Spleen (tissue), 11 donors: Measurements from ENCODE around the gene ZNF678. TPM values are rescaled to one million over a fixed set of nuclear protein-coding genes. Genes with fewer than 3 reads are reported as not detected.

Source experiments
- DNase-seq: peaks from one replicate; pipeline ENCODE4 v3.0.0-alpha.2; 2020
- H3K27ac ChIP-seq, 8 donors: fragments of 200-600 bp; sonication (generic) in 7 of 8; 1 replicate in 4 of 8; 2 replicates in 4 of 8; pipeline versions ENCODE4 v1.5.0 to v1.8.0; 2016 to 2021; ENCODE audit warnings: inconsistent platforms in 4 of 8, mild to moderate bottlenecking in 4 of 8, moderate library complexity in 1 of 8
- H3K27me3 ChIP-seq, 7 donors: fragments of 200-600 bp; sonication (generic) in 6 of 7; replicated peaks in 1 of 7; 1 replicate in 4 of 7; 2 replicates in 3 of 7; pipeline versions ENCODE4 v1.5.0 to v1.8.0; 2016 to 2021; ENCODE audit warnings: inconsistent platforms in 3 of 7, mild to moderate bottlenecking in 1 of 7
- H3K36me3 ChIP-seq, 6 donors: fragments of 200-600 bp; sonication (generic) in 5 of 6; 1 replicate in 4 of 6; 2 replicates in 2 of 6; pipeline versions ENCODE4 v1.5.0 to v1.8.0; 2016 to 2021; ENCODE audit warnings: inconsistent platforms in 2 of 6
- H3K4me1 ChIP-seq, 6 donors: fragments of 200-600 bp; sonication (generic) in 5 of 6; 1 replicate in 3 of 6; 2 replicates in 3 of 6; pipeline versions ENCODE4 v1.5.0 to v1.8.0; 2016 to 2021; ENCODE audit warnings: inconsistent platforms in 3 of 6
- H3K4me3 ChIP-seq, 8 donors: fragments of 200-600 bp; sonication (generic) in 7 of 8; 1 replicate in 4 of 8; 2 replicates in 4 of 8; pipeline versions ENCODE4 v1.5.0 to v1.8.0; 2016 to 2021; ENCODE audit warnings: inconsistent platforms in 4 of 8, mild to moderate bottlenecking in 4 of 8, moderate library complexity in 2 of 8
- H3K9me3 ChIP-seq, 8 donors: fragments of 200-600 bp; sonication (generic) in 7 of 8; 1 replicate in 4 of 8; 2 replicates in 4 of 8; pipeline versions ENCODE4 v1.5.0 to v1.8.0; 2016 to 2021; ENCODE audit warnings: inconsistent platforms in 4 of 8
- POLR2A ChIP-seq, 3 donors: fragments of 450-650 bp; IDR thresholded peaks; one replicate each; pipeline ENCODE4 v1.5.1; 2017; ENCODE audit warnings: antibody characterized with exemption in 3 of 3, mild to moderate bottlenecking in 1 of 3
- POLR2AphosphoS5 ChIP-seq, 3 donors: sonication (generic); formaldehyde crosslinking; IDR thresholded peaks; one replicate each; pipeline ENCODE4 v1.5.1; 2017; ENCODE audit warnings: antibody characterized with exemption in 3 of 3
- WGBS, 5 donors: extraction: QIAGEN DNeasy Blood & Tissue Kit in 3 of 5; methylation state at CpG; one replicate each; pipeline versions ENCODE4 v1.1.5 to v1.1.7; 2013 to 2018; 5-methylcytosine and 5-hydroxymethylcytosine counted together
- intact Hi-C: fragments of 100-400 bp; cut with DNase I; formaldehyde crosslinking; loops from one replicate; pipeline ENCODE4 v1.15.0; 2023; ENCODE audit warnings: low total_unique reads
- polyA plus RNA-seq, 3 donors: library from polyadenylated mRNA; stranded (reverse); fragments of 200-250 nt; gene quantifications; one replicate each; pipeline ENCODE4 v1.2.1, GENCODE V29; 2013
- total RNA-seq, 7 donors: library from RNA; depleted of rRNA in 3 of 7; stranded (reverse); fragments of >200 nt in 3 of 7; fragmentation: NEBNext Ultra II Directional in 4 of 7; extraction: Animal tissue kit (Norgen Biotek cat#: 25700) in 4 of 7; gene quantifications; one replicate each; pipeline versions ENCODE4 v1.1.0 to v1.2.1, GENCODE V29; 2016 to 2021
- TF ChIP-seq, protein P1 (sequence below), 11 experiments: fragments of 200-600 bp in 7 of 11; fragments of 450-650 bp in 4 of 11; sonication (generic) in 4 of 11; IDR thresholded peaks in 8 of 11; conservative IDR thresholded peaks in 3 of 11; 1 replicate in 7 of 11; 2 replicates in 4 of 11; pipeline versions ENCODE4 v1.4.0 to v1.8.0; 2016 to 2021; ENCODE audit warnings: antibody characterized with exemption in 11 of 11, inconsistent platforms in 4 of 11, mild to moderate bottlenecking in 1 of 11
- donor health status: healthy with polysubstance abuse.
- donor health status: DM: no; HTN: no; CAD: no; lungs with moderate emphysema.
- donor health status: DM: no; HTN: no; CAD: no.
- donor health status: Bipolar disorder and iron deficiency.
- donor health status: healthy.
- donor health status: DM: no; HTN: no; CAD: no.
- donor health status: DM: yes; HTN: yes; CAD: no.

Gene ZNF678
- total and polyA plus RNA-seq, 10 donors = 1.5 to 24.5 (median 11.9) TPM

GRCh38 chr1:227544067-227545050 is 19.0 kb upstream of the ZNF678 start:
- peaks cover 0 to 8% (median 0%) of the 10 kb centered on the region in 7 donors for H3K27me3 ChIP-seq
- peaks cover 0 to 21% (median 16%) of the 10 kb centered on the region in 6 donors for H3K4me1 ChIP-seq
- no peaks in the 10 kb centered on the region for H3K36me3 ChIP-seq
- intact Hi-C loops = loop anchor here (10.0 kb wide), 1 partner anchor 60 kb away; no protein-coding TSS in a partner anchor
- H3K9me3 ChIP-seq = no peaks in the 10 kb centered on the region
- H3K27ac ChIP-seq = no peak overlapping the region
- WGBS, 5 donors = 92 to 98% (median 97%) methylated on average over 4 to 9 of the region's 9 CpGs
- H3K4me3 ChIP-seq = no peak overlapping the region
- peak; percentile 67 for DNase-seq
- TF ChIP-seq POLR2A (IDR thresholded peaks at IDR 0.05) (no peak), POLR2AphosphoS5 (IDR thresholded peaks at IDR 0.05) (no peak)
- TF ChIP-seq, protein P1, sequence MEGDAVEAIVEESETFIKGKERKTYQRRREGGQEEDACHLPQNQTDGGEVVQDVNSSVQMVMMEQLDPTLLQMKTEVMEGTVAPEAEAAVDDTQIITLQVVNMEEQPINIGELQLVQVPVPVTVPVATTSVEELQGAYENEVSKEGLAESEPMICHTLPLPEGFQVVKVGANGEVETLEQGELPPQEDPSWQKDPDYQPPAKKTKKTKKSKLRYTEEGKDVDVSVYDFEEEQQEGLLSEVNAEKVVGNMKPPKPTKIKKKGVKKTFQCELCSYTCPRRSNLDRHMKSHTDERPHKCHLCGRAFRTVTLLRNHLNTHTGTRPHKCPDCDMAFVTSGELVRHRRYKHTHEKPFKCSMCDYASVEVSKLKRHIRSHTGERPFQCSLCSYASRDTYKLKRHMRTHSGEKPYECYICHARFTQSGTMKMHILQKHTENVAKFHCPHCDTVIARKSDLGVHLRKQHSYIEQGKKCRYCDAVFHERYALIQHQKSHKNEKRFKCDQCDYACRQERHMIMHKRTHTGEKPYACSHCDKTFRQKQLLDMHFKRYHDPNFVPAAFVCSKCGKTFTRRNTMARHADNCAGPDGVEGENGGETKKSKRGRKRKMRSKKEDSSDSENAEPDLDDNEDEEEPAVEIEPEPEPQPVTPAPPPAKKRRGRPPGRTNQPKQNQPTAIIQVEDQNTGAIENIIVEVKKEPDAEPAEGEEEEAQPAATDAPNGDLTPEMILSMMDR (IDR thresholded peaks at IDR 0.05 in 8 of 11, conservative IDR thresholded peaks at IDR 0.05 in 3 of 11) = no peak

DNA sequence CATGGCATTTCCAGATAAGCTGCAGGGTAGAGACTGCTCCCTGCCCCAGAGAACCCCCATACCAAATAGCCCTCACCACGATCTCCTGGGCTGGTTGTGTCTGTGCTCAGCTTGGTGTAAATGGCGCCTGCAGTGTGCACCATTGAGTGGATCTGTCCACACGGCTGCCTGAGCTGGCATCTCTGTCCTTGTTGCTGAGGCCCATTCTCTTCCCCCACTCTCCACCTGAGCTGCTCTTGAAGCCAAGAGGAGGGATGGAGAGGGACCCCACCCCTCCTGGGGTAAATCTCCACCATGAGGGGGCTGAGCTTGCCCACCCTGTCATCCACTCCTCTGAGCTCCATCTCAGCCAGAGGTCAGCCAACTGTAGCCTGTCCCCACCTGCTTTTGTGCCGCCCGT is 18.0 kb upstream of the ZNF678 start:
- H3K9me3 ChIP-seq = peaks cover 0 to 2% (median 0%) of the 10 kb centered on the region in 8 donors
- no peaks in the 10 kb centered on the region for H3K36me3 ChIP-seq
- TF ChIP-seq, protein P1 (IDR thresholded peaks at IDR 0.05 in 8 of 11, conservative IDR thresholded peaks at IDR 0.05 in 3 of 11) = no peak
- no peak for TF ChIP-seq POLR2A (IDR thresholded peaks at IDR 0.05)
- H3K4me3 ChIP-seq = no peak overlapping the region
- peaks cover 0 to 21% (median 16%) of the 10 kb centered on the region in 6 donors for H3K4me1 ChIP-seq
- H3K27ac ChIP-seq = no peak overlapping the region
- intact Hi-C loops = loop anchor here (10.0 kb wide), 1 partner anchor 61 kb away; no protein-coding TSS in a partner anchor
- peaks cover 0 to 8% (median 0%) of the 10 kb centered on the region in 7 donors for H3K27me3 ChIP-seq
- WGBS, 5 donors = 84 to 91% (median 91%) methylated on average over 4 to 5 of the region's 5 CpGs
- peak; percentile 47 for DNase-seq

DNA sequence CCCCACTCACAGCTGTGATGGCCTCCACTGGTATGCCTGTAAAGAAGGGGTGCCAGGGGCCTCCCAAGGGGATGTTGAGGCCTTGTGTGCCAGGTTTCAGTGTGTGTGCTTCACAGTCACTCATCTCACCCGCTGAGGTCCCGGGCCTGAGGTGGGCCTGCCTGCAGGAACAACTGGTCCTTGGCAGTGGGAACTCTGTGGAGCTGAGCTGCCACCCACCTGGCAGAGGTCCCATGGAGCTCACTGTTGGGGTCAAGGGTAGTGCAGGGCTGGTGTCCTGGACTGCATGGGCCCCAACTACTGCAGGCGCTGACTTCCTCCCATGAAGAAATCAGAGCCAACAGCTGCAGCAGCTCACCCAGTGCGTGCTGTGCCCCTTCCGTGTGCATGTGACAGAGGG is 17.3 kb upstream of the ZNF678 start:
- Histone ChIP-seq H3K4me3 (no peak overlapping the region), H3K27ac (peak overlapping the region in 1 of 8 donors; percentile 11), H3K36me3 (no peaks in the 10 kb centered on the region), H3K27me3 (peaks cover 0 to 8% (median 0%) of the 10 kb centered on the region in 7 donors), H3K9me3 (peaks cover 0 to 9% (median 1%) of the 10 kb centered on the region in 8 donors), H3K4me1 (peaks cover 0 to 21% (median 16%) of the 10 kb centered on the region in 6 donors)
- TF ChIP-seq, protein P1 (IDR thresholded peaks at IDR 0.05 in 8 of 11, conservative IDR thresholded peaks at IDR 0.05 in 3 of 11) = no peak
- TF ChIP-seq POLR2AphosphoS5 (IDR thresholded peaks at IDR 0.05) = no peak
- no peak for TF ChIP-seq POLR2A (IDR thresholded peaks at IDR 0.05)
- DNase-seq = peak; percentile 67
- intact Hi-C loops = loop anchor here (10.0 kb wide), 1 partner anchor 61 kb away; no protein-coding TSS in a partner anchor
- WGBS, 5 donors = 57 to 88% (median 74%) methylated on average over 2 to 5 of the region's 5 CpGs; no CpG with 5 or more reads in 1 of the 5 donors
